GM21528 (cell line): Measurements from ENCODE around the gene ENTPD6.
A peak's percentile ranks its signal among the peaks of the same experiment; 100 is the strongest.
"Not testable (repeated sequence)": the region's sequence is repeated elsewhere in the genome, so short reads cannot be mapped to it uniquely, and the experiment has no call there.

Experiments used
- ATAC-seq: cut with Tn5 transposase; IDR thresholded peaks from one replicate; pipeline ENCODE4 v1.9.1; 2021; ENCODE audit warnings: mild to moderate bottlenecking, moderate library complexity; ENCODE audit not compliant: unreplicated experiment, low FRiP score

The ENTPD6 gene

DNA sequence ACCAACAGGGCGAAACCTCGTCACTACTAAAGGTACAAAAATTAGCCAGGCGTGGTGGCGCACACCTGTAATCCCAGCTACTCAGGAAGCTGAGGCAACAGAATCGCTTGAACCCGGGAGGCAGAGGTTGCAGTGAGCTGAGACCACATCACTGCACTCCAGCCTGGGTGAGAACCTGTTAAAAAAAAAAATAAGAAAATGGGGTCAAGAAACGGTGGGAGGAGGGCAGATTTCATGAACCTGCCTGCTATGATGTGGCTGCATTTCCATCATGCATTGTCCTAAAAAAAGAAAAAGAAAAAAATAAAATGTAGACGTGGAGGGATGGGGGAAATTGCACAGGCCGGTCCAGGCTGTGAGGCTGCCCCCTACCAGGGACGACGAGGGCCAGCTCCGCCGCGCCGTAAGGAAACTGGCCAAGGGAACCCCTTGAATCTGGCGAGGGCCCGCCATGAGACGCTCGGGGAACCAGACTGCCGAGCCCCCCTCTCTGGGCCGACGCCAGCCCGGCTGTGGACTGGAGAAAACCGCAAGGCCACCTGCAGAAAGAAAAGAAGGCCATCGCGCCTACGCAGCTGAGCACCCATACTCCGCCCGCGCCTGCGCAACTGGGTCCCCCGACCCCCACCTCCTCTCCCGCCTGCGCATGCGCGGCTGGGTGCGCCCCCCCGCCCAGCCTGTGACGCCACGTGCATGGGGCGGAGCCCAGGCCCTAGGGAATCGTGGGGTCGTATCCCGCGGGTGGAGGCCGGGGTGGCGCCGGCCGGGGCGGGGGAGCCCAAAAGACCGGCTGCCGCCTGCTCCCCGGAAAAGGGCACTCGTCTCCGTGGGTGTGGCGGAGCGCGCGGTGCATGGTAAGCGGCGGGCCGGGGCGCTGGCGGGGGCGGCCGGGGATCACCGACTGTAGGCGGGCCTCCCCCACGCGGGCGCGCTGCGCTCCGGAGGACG is at the start of gene ENTPD6:
Gene ENTPD6 (plus strand): TSS at position 699 of the 948 bp plus-strand sequence. CDS start 10,825 bp downstream, outside the sequence.
- peak; percentile 84 for ATAC-seq

DNA sequence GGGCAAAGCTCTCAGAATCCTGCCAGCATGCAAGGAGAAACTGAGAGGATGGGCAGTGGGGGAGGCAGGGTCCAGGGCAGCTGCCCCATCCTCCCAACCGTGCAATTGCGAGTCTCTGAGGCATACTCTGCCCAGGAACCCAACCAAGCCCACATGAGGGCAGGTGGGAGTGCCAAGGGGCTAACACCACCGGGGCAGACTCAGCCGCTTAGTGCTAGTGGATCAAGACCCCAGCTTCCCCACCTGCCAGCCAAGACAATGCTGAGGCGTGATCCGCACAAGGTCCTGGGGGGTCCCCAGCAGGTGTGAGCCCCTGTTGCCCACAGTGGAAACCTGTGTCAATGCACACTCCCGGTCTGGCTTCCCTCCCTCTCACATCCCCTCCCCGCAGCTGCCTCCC is 48.5 kb upstream of the ENTPD6 start:
- no peak for ATAC-seq

DNA sequence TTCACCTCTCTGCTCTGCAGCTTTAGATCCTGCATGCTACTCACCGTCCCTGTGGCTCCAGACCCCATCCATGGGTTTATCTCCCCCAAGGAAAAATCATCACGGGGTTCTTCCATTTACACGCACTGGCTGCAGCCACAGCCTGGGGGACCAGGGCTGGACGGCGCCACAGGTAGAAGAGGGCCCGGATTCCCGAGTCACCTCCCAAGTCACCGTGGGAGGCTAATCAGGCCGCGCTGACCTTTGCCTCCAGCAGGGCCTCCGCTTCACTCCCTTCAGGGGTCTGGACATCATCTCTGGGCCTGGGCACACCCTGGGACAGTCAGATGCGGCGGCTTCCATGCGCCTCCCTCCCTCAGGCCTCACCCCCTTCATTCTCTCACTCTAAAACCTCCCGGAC is 47.8 kb upstream of the ENTPD6 start:
- ATAC-seq = no peak

DNA sequence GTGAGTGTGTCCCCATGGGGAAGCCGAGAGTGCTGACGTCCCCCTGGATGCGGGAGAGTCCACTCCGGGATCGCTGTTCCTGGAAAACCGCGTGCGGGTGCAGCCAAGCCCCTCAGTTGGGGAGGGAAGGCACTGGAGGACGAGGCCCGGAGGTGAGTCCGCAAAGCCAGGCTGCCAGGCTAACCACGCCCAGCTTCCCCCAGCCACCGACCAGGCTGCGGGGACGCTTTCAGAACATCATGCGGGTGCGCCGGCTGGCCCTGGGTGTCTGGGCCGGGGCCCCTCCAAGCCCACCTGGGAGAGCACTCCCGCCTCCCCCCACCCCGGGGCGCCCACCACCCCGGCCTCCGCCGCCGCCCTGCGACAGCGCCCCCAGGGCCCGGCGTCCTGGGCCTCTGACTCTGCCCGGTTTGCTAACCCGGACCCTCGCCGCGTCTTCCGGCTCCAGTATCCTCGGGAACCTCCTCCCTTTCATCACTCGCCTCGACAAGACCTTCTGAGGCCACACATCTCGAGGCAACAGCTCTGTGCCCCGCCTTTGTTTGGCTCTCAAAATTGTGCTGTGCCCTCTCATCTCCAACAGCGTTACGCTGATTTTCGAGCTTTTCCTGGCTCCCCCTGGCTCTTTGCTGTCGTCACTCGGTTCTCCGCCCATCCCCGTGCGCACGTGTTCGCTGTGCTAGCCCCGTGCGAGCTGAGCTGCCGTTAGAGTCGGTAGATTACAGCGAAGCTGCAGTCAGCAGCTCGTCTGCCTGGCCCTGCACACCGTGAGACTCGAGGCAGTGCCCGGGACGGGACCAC is 47.1 kb upstream of the ENTPD6 start:
- no peak for ATAC-seq

DNA sequence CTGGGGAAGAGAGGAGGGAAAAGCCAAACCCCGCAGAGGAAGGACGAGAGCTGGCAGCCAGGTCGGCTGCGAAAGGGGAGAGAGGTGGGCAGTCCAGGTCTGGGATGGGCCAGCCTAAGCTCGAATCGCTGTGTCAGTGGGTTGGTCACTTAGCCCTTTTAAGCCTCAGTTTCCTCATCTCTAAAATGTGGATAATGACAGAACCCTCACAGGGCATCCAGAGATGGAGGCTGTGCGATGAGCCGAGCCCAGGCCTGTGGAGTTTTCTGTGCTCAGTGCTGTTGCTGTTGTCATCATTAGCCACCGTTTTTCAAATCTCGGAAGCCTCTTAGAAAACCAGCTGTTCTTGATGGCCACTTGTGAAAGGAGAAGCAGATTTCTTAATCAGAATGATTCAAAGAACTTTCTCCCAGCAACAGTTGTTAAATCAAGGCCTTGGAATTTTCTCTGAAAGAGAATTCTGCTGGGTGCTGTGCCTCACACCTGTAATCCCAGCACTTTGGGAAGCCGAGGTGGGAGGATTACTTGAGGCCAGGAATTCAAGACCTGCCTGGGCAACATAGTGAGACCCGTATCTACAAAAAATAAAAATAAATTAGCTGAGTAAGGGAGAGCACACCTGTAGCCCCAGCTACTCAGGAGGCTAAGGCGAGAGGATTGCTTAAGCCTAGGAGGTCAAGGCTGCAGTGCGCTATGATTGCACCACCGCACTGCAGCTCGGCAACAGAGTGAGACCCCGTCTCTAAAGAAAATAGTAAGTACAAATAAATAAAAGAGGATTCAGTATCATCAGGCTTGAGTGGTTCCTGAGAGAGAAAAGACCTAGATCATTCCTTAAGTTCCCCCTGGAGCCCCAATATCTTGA is 46.3 kb upstream of the ENTPD6 start:
- no peak for ATAC-seq

DNA sequence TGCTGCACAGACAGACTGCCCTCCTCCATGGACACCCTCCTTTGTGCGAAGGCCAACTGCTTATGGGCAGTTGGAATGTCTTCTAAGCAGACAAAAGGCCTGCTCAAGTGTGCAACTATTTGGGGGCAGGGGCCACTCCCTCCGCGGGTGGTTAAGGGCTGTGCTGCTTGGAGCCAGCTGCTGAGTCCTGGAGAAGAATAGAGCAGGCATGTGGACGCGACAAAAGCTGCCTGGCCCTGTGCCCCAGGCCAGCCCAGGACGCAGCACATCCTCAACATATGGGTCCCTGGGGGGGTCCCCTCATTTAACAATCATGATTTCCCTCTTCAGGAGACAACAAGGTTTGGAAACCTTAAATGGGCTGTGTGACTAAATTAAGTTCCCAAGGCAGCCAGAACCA is 45.5 kb upstream of the ENTPD6 start:
- ATAC-seq = no peak

DNA sequence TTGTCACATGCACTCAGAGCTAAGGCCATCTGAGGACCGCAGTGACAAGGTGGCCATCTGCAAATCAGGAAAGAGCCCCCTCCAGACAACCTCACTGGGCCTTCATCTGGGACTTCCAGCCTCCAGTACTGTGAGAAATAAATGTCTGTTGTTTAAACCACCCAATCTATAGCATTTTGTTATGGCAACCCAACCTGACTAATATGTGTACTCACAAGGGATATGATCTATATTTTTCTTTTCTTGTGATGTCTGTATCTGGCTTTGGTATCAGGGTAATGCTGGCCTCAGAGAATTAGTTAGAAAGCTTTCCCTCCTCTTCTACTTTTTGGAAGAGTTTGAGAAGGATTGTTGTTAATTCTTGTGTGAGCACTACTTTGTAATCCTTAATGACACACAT is 37.5 kb upstream of the ENTPD6 start:
- no peak for ATAC-seq

DNA sequence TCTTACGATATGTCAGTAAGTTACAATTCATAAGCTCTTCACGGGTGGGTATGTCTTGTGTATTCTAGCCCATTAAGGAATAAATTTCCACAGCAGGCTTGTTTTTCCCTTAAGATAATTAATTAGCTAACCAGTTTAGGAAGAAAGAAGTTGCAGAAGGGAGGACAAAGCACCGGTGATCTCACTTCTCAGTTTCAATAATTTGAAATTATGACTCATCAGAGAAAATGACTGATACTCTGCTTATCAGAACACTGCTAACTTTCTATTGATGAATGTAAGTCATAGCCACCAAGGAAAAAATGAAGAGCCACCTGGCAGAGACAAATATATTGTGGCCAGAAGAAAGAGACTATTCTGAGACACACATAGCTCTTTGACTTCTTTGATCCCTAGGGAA is 35.0 kb upstream of the ENTPD6 start:
- ATAC-seq = peak; percentile 64

DNA sequence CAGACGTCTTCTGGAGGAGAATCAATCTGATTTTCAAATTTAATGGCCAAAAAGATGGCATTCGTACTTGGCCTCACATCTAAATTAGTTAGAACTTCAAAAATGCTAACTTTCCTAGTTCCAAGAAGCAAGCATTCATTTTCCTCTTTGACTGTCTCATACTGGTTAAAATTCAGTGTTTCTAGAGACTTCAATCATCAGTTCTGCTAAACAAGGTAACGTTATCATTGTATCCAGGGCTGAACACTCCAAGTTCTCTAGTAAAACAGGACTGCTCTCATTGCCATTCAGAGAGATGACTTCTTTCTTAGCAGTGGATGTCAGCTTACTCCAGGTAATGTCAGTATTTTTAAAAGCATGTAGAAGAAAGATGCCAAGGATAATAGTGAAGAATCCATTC is 34.6 kb upstream of the ENTPD6 start:
- no peak for ATAC-seq

DNA sequence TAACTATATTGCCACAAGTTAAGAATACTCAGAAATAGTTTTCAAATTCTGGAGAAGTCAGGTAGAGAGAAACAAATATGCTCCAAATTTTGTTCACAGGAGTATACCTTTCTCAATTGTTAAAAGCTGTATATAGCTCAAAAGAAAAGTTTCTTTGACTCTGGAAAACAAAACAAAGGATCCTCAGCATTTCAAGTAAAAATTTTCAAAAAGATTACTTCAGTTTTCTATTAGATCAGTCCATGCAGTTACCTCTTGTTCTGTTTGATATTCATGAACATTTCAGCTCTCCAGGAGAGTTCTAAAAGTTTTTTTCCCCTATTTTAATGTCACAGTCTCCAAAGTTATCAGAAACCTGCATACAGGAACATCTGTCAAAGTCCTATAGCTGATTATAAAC is 30.4 kb upstream of the ENTPD6 start:
- ATAC-seq = no peak

DNA sequence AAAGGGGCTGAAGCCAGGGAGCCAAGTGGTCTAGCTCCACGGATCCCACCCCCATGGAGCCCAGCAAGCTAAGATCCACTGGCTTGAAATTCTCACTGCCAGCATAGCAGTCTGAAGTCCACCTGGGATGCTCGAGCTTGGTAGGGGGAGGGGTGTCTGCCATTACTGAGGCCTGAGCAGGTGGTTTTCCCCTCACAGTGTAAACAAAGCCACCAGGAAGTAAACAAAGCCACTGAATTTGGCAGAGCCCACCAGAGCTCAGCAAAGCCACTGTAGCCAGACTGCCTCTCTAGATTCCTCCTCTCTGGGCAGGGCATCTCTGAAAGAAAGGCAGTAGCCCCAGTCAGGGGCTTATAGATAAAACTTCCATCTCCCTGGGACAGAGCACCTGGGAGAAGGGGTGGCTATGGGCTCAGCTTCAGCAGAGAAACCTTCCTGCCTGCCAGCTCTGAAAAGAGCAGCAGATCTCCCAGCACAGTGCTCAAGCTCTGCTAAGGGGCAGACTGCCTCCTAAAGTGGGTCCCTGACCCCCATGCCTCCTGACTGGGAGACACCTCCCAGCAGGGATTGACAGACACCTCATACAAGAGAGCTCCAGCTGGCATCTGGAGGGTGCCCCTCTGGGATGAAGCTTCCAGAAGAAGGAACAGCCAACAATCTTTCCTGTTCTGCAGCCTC is 29.3 kb upstream of the ENTPD6 start:
- ATAC-seq = not testable (repeated sequence)

DNA sequence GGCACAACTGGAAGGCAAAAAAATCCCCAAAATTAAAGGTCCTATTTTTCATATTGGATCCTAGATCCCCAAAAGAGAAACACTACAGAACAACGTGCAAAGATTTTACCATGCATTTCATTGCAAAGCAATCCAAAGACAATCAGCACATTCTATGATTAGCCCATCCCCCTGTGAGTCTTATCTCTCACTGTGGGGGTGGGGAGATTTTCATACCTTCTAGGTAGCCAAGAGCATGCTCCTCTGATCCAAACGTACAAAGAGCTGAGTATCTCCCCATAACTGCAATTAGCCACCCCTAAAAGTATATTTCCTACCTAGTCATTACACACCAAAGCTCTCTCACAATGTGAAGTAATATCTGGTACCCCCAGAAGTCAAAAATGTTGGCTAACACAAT is 22.2 kb upstream of the ENTPD6 start:
- no peak for ATAC-seq

DNA sequence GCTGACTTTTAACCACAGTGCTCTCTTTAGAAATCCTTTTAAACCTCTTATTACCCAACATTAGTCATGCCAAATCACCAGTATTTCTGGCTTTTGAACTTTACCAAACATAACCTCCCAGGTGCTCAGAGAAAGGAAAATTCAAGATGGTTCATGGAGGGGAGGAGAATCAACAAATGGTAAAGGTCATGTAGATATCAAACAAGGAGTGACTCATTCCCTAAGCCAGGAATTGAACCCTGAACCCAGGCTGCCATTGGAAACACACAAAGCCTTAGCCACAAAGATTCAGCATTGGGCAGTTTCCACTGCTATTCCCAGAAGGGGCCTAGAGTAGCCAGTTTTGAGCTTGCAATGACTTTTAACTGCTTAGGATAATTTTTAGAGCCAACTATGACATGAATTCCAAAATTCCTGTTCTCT is 21.6 kb upstream of the ENTPD6 start:
- ATAC-seq = no peak

DNA sequence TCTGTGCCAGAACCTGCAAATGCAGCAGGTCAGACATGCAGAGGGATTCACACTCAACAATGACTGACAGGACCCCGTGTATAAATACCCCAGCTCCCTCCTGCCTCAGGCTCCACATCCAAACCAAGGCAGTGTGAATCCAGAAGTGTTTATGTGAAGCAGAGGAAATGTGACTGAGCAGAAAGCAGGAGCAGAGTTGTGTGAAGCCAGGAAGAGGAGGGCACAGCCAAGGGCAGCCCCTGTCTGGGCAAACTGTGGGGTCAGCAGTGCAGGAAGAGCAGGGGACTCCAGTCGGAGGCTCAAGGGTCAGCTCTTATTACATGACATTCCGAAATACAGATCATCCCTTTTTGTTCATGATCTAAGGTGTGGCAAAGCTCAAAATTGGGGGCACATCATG is 19.3 kb upstream of the ENTPD6 start:
- ATAC-seq = no peak

DNA sequence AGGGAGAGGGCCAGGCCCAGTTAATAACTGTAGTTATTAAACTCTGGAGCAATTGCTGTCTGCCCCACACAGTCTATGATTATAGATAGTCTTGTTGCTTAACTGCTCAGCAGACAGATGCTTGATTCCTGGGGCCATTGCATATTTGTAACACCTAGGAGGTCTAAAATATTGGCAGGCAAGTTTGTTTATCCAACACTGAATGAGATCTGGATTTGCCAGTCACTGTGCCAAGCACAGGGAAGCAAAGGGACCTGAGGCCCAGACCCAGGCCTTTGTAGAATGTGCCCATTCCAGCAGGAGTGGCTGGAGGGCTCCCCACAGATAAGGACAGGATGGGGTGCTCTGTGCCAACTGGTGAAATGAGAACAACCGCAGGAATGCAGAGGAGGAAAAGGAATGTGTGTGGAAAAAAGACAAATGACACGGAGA is 17.6 kb upstream of the ENTPD6 start:
- no peak for ATAC-seq

DNA sequence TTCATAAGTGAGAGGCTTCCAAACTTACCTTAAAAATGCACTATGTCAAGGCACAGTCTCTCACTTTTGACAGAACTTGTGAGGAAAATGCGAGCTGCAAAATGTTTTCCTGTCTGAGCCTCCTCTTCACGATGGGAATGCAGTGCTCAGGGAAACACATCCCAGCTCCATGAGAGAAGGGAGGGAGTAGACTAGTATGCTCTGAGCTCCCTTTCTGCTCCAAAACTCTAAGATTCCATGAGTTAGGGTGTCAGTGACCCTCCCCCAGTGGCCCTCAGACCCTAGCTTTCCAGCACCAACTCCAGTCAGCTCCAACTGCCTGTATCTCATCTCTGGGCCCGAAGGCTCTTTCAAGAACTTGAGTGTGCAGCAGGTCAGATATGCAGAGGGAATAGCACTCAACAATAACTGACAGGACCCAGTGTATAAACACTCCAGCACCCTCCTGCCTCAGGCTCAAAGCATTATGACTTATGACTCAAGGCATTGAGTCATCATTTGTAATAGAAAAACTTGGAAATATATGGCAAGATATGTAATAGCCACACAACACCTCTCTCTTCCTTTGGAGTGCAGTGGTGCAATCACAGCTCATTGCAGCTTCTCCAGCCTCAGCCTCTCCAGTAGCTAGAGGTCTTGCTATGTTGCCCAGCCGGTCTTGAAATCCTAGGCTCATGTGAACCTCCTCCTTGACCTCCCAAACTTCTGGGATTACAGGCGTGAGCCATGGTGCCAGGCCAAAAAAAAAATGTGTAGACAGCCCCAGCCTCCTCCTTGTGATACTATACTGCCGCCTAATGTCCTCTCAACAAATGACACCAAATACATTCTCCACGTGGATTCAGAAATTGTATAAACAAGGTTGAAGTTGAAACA is 16.7 kb upstream of the ENTPD6 start:
- ATAC-seq = no peak

DNA sequence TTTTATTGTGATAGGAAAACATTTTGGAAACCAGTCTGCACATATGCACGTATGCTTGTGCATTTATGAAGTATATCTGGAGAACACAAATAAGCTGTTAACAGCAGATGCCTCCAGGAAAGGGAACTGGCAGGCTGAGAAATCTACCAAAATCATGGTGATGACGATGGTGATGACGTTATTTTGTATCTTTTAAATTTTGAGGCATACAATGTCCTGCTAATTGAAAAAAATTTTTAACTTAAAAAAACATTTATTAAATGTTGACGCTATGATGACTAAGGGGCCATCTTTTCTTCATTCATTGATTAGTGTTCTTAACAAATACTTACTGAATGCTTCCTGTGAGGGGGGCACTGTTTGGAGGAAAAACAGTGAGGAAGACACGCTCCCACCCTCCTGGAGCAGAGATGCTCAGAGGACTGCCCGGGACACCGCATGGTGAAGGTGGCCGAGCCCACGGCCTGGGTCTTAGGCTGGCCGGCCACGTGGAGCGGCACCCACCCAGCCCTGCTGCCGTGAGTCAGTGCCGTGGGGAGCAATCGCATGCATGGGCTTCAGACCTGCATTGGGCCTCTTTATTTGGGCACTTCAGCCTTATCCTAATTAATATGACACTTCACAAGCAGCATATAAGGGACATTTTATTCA is 15.9 kb upstream of the ENTPD6 start:
- no peak for ATAC-seq

DNA sequence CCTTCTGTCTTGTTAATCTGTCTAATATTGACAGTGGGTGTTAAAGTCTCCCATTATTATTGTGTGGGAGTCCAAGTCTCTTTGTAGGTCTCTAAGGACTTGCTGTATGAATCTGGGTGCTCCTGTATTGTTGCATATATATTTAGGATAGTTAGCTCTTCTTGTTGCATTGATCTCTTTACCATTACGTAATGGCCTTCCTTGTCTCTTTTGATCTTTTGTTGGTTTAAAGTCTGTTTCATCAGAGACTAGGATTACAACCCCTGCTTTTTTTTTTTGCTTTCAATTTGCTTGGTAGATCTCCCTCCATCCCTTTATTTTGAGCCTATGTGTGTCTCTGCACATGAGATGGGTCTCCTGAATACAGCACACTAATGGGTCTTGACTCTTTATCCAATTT is 11.1 kb upstream of the ENTPD6 start:
- ATAC-seq = not testable (repeated sequence)

DNA sequence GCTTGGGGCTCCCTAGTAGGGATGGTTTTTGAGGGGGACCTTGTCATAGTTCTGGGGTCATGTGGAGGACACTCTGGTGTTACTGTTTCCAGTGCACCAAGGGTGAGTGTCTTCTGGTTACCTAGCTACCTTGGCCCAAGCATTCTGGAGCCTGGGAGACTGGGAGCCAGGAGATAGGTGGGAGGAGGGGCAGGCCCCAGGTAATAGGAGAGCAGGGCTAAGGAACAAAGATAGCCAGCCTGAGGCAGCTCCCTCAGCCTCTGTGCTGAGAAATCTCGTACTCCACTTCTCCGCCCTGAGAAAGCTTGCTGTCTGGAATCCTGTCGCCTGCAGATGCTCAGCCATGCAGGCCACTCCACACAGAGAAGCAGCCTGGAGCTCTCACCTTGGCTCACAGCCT is 8.3 kb upstream of the ENTPD6 start:
- ATAC-seq = no peak
